Measurements from ENCODE around the gene CIDEB.

Gene CIDEB

DNA sequence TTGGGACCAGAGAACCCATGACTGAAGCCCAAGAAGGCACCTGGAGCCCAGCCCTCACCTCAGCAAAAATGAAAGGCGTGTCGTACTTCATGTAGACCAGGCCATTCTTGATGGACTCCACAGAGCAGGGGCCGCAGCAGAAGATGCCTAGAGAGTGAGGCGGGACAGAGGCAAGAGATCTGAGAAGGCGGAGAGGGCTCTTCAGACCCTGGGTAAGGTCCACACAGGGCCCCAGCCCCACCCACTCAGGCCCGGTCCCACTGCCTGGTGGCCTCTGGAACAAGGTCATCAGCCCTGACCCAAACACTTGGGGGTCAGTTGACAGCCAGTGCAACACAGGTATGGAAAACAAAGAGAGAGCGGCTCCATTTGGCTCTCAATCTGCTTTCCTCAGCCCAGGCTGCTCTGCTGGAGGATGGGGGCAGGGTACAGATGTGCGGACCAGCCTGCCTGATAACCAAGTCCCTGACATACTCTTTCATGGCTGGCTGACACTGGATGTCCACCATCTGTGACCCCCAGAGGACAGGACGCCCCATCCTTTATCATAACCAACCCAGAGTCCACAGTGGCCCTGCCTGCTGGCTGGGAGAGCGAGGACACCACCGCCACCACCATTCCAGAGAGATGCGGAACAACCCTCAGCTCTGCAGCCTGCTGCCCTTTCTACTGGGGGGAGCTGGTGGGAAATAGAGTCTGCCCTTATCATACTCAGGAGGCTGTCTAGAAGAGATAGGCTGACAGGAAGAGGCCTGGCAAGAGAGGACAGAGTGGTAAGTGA lies 51.7 kb downstream of the CIDEB start:
- in situ Hi-C loops (cut with MboI; ENCODE audit: low sequenced_read_pairs) = no loop called here

DNA sequence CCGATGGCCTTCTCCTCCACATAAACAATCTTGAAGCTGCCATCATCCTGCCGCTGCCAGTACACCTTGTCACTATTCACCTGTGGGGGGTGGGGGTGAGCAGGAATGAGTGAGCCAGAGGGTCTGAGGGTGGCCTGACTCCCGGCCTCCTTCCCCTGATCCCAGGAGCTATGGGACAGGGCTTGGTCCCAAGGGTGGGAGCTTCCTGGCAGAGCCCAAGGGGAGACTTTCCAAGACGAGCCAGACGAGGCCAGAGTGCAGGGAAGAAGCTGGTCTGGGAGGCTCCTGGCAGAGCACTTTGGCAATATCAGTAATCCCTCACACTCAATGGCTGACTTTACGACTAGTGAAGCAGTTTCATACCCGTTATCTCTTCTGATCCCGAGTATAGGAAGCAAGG lies 52.3 kb downstream of the CIDEB start:
- in situ Hi-C loops (cut with MboI; ENCODE audit: low sequenced_read_pairs) = no loop called here
